Erythroblast (primary cell): ENCODE results near the gene CXCL13.

Source experiments
- DNase-seq, 2 experiments: peaks; one replicate each; lab custom pipeline; 2025; lab: John Stamatoyannopoulos, UW
- GATA1 ChIP-seq: IDR thresholded peaks from 2 replicates; pipeline ENCODE4 v1.6.1; 2011; ENCODE audit warnings: low read depth, mild to moderate bottlenecking, control low read depth, low read length, moderate library complexity
- POLR2A ChIP-seq: IDR thresholded peaks from 2 replicates; pipeline ENCODE4 v1.6.1; 2011; ENCODE audit warnings: mild to moderate bottlenecking, low read length

Gene CXCL13

GRCh38 chr4:77590482-77590881, 15.1 kb upstream of the CXCL13 start:
- no peak for TF ChIP-seq GATA1
- no peak for TF ChIP-seq POLR2A

GRCh38 chr4:77591532-77591931, 14.1 kb upstream of the CXCL13 start:
- DNase-seq = no peak
- no peak for TF ChIP-seq GATA1
- no peak for TF ChIP-seq POLR2A

More at GRCh38 chr4:77590482-77590881, 15.1 kb upstream of the CXCL13 start:
- DNase-seq = no peak

GRCh38 chr4:77593101-77593500, 12.5 kb upstream of the CXCL13 start:
- TF ChIP-seq GATA1 = no peak
- TF ChIP-seq POLR2A = no peak
- no peak for DNase-seq

- TF ChIP-seq GATA1 (no peak), POLR2A (no peak)
- DNase-seq = no peak
These were observed 11.6 kb upstream of the CXCL13 start for GRCh38 chr4:77593993-77594392.

- no peak for DNase-seq
- no peak for TF ChIP-seq GATA1
- TF ChIP-seq POLR2A = no peak
These were observed 10.2 kb upstream of the CXCL13 start for GRCh38 chr4:77595364-77595973.

- DNase-seq = peak; percentile 13 to 16
- TF ChIP-seq POLR2A (no peak), GATA1 (no peak)
These were observed 6.2 kb upstream of the CXCL13 start for GRCh38 chr4:77599378-77599777.

- no peak for TF ChIP-seq POLR2A
- no peak for TF ChIP-seq GATA1
- peak; percentile 9 to 33 for DNase-seq
These were observed 4.8 kb upstream of the CXCL13 start for GRCh38 chr4:77600521-77601451.

GRCh38 chr4:77601614-77602187, 3.9 kb upstream of the CXCL13 start:
- no peak for DNase-seq
- TF ChIP-seq POLR2A (no peak), GATA1 (no peak)

- no peak for DNase-seq
- TF ChIP-seq POLR2A (no peak), GATA1 (no peak)
These were observed 7.6 kb downstream of the CXCL13 start for GRCh38 chr4:77613267-77613666.

- DNase-seq = no peak
- TF ChIP-seq POLR2A (no peak), GATA1 (no peak)
These were observed 9.5 kb downstream of the CXCL13 start for GRCh38 chr4:77615153-77615552.

- peak in 1 of 2 experiments; percentile 4 for DNase-seq
- TF ChIP-seq GATA1 = no peak
- TF ChIP-seq POLR2A = no peak
These were observed 11.6 kb downstream of the CXCL13 start for GRCh38 chr4:77617203-77617602.

GRCh38 chr4:77618383-77619241, 13.0 kb downstream of the CXCL13 start:
- TF ChIP-seq GATA1 (no peak), POLR2A (no peak)
- DNase-seq = peak; percentile 34 to 69

GRCh38 chr4:77619408-77619807, 13.8 kb downstream of the CXCL13 start:
- DNase-seq = no peak
- TF ChIP-seq GATA1 = no peak
- TF ChIP-seq POLR2A = no peak
